Raji (cell line): Measurements from ENCODE around the gene ANKS1B.

Experiments used
- POLR2A ChIP-seq: IDR thresholded peaks from 2 replicates; pipeline ENCODE4 v1.6.1; 2011; ENCODE audit warnings: low read depth, low read length, control low read depth; ENCODE audit not compliant: insufficient read depth

ANKS1B gene

GRCh38 chr12:99521664-99522063 lies 463.1 kb downstream of the ANKS1B start:
- TF ChIP-seq POLR2A, result no peak

- TF ChIP-seq POLR2A, result no peak
Observed at GRCh38 chr12:99513066-99513465, 471.7 kb downstream of the ANKS1B start.

DNA sequence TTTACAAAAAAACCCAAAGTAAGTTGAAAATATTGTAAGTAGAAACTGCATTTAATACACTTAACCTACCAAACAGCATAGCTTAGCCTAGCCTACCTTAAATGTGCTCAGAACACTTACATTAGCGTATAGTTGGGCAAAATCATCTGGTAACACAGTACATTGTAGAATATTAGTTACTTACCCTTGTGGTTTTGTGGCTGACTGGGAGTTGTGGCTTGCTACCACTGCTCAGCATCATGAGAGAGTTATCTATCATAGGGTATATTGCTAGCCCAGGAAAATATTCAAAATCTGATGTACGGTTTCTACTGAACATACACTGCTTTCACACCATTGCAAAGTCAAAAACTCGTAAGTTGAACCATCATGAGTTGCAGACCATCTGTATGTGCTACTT lies 478.9 kb downstream of the ANKS1B start:
- no peak for TF ChIP-seq POLR2A

DNA sequence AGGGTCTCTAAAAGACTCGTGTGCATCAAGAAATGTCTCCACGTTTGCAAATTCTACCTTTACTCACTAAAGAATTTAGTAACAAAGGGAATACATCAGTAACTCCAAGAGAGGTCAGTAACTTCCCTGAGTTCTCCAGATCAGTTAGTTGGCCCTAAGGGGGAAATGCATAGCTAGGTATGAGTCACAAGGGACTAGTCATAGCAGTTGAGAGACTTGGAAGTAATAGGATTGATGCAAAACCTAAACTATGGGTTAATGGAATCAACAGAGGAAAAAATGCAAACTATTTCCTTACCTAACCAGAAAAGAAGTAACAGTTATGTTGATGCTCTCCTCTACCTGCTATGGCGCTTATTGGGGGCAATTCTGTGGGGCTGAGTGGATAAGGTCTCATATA lies 486.0 kb downstream of the ANKS1B start:
- TF ChIP-seq POLR2A, result no peak

DNA sequence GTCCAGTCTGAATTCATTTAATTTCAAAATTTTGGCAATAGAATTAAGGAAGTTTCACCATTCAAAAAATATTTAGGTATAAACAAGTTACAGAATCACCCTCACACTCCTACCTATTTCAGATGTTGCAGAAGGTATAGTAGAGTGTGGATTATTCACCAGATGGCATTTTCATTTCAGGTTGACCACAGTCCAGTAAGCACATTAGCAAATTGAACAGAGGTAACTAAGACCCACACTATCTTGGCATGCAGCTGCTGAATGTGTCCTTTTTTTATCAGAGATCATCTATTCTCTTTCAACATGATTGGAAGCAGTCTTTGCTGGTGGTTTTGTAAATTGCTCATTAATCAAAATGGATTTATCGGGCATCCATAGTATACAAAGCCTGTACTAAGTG lies 488.9 kb downstream of the ANKS1B start:
- TF ChIP-seq POLR2A, result no peak

GRCh38 chr12:99493197-99493596 lies 491.5 kb downstream of the ANKS1B start:
- TF ChIP-seq POLR2A, result no peak

DNA sequence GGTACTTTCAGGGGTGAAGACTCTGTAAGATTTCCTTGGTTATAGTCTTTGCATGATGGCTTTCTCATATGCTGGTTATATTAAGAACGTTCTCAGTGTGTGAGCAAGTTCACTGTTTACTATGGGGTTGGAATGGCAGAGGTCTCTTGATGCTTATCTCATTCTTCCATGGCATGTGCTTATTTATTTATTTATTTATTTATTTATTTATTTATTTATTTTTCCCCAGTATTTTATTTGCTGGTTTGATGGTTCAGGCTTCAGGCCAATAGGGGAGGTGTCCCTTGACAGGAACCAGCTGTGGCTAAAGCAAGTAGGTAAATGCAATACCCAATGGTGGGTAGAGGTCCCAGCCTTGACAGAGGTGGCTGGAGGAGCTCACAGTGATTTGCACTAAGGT lies 498.5 kb downstream of the ANKS1B start:
- TF ChIP-seq POLR2A, result no peak

- no peak for TF ChIP-seq POLR2A
Observed at GRCh38 chr12:99479149-99479548, 505.6 kb downstream of the ANKS1B start.

DNA sequence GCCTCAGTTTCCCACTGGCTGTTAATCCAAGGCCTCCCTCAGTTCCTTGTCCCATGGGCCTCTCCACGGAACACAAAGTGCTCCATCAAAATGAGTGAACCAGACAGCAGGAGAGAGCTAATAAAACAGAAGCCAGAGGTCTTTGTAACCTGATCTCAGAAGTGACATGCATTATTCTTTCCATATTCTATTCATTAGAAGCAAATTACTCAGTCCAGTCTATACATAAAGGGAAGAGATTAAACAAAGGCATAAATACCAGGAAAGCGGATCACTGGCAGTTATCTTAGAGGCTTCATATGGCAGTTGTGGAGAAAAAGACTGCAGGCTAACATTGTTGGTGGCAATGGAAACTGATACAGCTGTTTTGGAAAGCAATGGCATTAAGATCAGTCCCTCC lies 507.8 kb downstream of the ANKS1B start:
- TF ChIP-seq POLR2A, result no peak

DNA sequence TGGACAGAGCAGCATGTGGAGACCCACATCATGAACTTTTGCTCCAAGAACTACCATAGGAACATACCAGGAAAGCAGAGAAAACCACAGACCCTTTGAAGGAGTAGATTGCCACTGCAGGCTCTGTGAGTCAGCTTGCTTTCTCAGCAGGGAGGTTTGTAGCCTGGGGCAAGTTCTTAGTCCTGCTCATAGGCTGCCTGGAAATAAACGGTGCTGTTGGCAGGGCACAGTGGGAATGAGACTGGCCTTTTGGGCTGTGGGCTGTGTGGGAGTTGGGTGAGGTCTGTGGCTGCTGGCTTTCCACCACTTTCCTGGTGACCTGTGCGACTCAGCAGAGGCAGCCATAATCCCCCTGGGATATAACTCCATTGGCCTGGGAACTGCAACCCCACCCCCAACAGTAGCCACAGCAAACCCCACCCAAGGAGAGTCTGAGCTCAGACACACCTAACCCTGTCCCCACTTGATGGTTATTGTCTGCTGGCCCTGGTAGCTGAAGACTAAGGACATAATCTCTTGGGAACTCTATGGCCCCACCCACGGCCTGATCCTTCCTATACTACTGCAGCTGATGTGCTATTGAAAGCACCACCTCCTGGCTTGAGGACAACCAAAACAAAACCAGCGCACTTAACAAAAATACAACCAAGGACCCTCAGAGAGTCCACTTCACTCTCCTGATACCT lies 529.2 kb downstream of the ANKS1B start:
- TF ChIP-seq POLR2A, result no peak

- no peak for TF ChIP-seq POLR2A
Observed at GRCh38 chr12:99454539-99455172, 530.1 kb downstream of the ANKS1B start.

- no peak for TF ChIP-seq POLR2A
Observed at GRCh38 chr12:99453836-99454538, 530.7 kb downstream of the ANKS1B start.

- no peak for TF ChIP-seq POLR2A
Observed at GRCh38 chr12:99450036-99450630, 534.6 kb downstream of the ANKS1B start.

GRCh38 chr12:99444859-99445316 lies 539.8 kb downstream of the ANKS1B start:
- TF ChIP-seq POLR2A, result no peak

DNA sequence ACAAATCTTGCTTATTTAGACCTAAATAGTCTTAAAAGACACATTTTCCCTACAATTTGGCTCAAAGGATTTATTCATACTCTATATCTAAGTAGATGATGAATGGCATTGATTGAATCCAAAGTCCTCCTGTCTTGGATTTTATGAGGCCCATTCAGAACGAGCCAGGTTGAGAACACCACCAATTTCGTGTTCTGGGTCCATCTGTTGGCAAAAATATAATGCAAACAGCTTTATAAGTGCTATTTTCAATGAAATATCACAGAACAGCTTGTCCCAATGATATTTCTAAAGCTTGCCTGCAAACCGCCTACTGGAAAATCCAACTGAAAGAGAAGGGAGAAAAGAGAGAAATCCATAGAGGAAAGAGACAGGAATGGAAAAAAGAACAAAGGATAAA lies 542.0 kb downstream of the ANKS1B start:
- TF ChIP-seq POLR2A, result no peak

- no peak for TF ChIP-seq POLR2A
Observed at GRCh38 chr12:99439399-99439798, 545.3 kb downstream of the ANKS1B start.
